Measurements from ENCODE around the gene GPR78. TPM values are rescaled to one million over a fixed set of nuclear protein-coding genes. Genes with fewer than 3 reads are reported as not detected.

The GPR78 gene
- under 1 TPM; 0.09 to 0.10 TPM for total RNA-seq
- long read RNA-seq, donor 1, partial matches to known transcripts: 0 of 1 reads
- long read RNA-seq, donor 1, other reads (novel, unspliced or antisense): 1 of 1 reads
- long read RNA-seq, donor 2, partial matches to known transcripts: 0 of 1 reads
- long read RNA-seq, donor 2, other reads (novel, unspliced or antisense): 1 of 1 reads

- peak; percentile 87 for DNase-seq (ENCODE audit: low spot score)
- intact Hi-C loops (cut with DNase I): loop anchor here in 1 of 2 donors (5.0 kb wide), 1 partner anchor 778 kb away; no protein-coding TSS in a partner anchor
Observed at GRCh38 chr4:8580321-8581093, at the start of gene GPR78. TSS of gene GPR78 (plus strand) at chr4:8580392. CDS start at chr4:8580983, 591 bp downstream.

- intact Hi-C loops (cut with DNase I): no loop called here
- no peak for DNase-seq (ENCODE audit: low spot score)
Observed at GRCh38 chr4:8532245-8532781, 47.9 kb upstream of the GPR78 start.

- DNase-seq (ENCODE audit: low spot score): no peak
- intact Hi-C loops (cut with DNase I): no loop called here
Observed at GRCh38 chr4:8533274-8533865, 46.8 kb upstream of the GPR78 start.

- intact Hi-C loops (cut with DNase I): no loop called here
- DNase-seq (ENCODE audit: low spot score): no peak
Observed at GRCh38 chr4:8534129-8534528, 46.1 kb upstream of the GPR78 start.

- intact Hi-C loops (cut with DNase I): no loop called here
Observed at GRCh38 chr4:8534611-8535010, 45.6 kb upstream of the GPR78 start.

GRCh38 chr4:8536467-8536866, 43.7 kb upstream of the GPR78 start:
- no peak for DNase-seq (ENCODE audit: low spot score)
- intact Hi-C loops (cut with DNase I): no loop called here

More at GRCh38 chr4:8534611-8535010, 45.6 kb upstream of the GPR78 start:
- no peak for DNase-seq (ENCODE audit: low spot score)

- no peak for DNase-seq (ENCODE audit: low spot score)
- intact Hi-C loops (cut with DNase I): no loop called here
Observed at GRCh38 chr4:8537041-8537461, 43.1 kb upstream of the GPR78 start.

- DNase-seq (ENCODE audit: low spot score): peak; percentile 47
- intact Hi-C loops (cut with DNase I): no loop called here
Observed at GRCh38 chr4:8538076-8538702, 42.0 kb upstream of the GPR78 start.

GRCh38 chr4:8538703-8539567, 41.3 kb upstream of the GPR78 start:
- DNase-seq (ENCODE audit: low spot score): peak; percentile 68
- intact Hi-C loops (cut with DNase I): no loop called here

- intact Hi-C loops (cut with DNase I): no loop called here
- DNase-seq (ENCODE audit: low spot score): peak; percentile 66
Observed at GRCh38 chr4:8539661-8540060, 40.5 kb upstream of the GPR78 start.

- intact Hi-C loops (cut with DNase I): no loop called here
- peak; percentile 72 for DNase-seq (ENCODE audit: low spot score)
Observed at GRCh38 chr4:8540072-8540471, 40.1 kb upstream of the GPR78 start.

- intact Hi-C loops (cut with DNase I): no loop called here
- no peak for DNase-seq (ENCODE audit: low spot score)
Observed at GRCh38 chr4:8540586-8540985, 39.6 kb upstream of the GPR78 start.

- DNase-seq (ENCODE audit: low spot score): peak; percentile 42
- intact Hi-C loops (cut with DNase I): no loop called here
Observed at GRCh38 chr4:8540991-8541390, 39.2 kb upstream of the GPR78 start.

- intact Hi-C loops (cut with DNase I): no loop called here
Observed at GRCh38 chr4:8541981-8542715, 38.0 kb upstream of the GPR78 start.

GRCh38 chr4:8542776-8543525, 37.2 kb upstream of the GPR78 start:
- intact Hi-C loops (cut with DNase I): no loop called here
- peak; percentile 64 for DNase-seq (ENCODE audit: low spot score)

More at GRCh38 chr4:8541981-8542715, 38.0 kb upstream of the GPR78 start:
- DNase-seq (ENCODE audit: low spot score): peak; percentile 72

- intact Hi-C loops (cut with DNase I): no loop called here
- peak; percentile 31 for DNase-seq (ENCODE audit: low spot score)
Observed at GRCh38 chr4:8543623-8544022, 36.6 kb upstream of the GPR78 start.

GRCh38 chr4:8544282-8544681, 35.9 kb upstream of the GPR78 start:
- DNase-seq (ENCODE audit: low spot score): no peak

More at GRCh38 chr4:8544282-8544681, 35.9 kb upstream of the GPR78 start:
- intact Hi-C loops (cut with DNase I): no loop called here
